ENCODE measurements around the gene PRAMEF27. TPM values are rescaled to one million over a fixed set of nuclear protein-coding genes. Genes with fewer than 3 reads are reported as not detected.
"Not testable (repeated sequence)": the region's sequence is repeated elsewhere in the genome, so short reads cannot be mapped to it uniquely, and the experiment has no call there.

PRAMEF27 gene
- total RNA-seq (not detected), polyA plus RNA-seq (ENCODE audit: insufficient read length in 6 of 6) (not detected)
- long read RNA-seq, donor 1: 0 reads
- long read RNA-seq, donor 2: 0 reads
- long read RNA-seq, donor 3: 0 reads
- long read RNA-seq, donor 4: 0 reads
- long read RNA-seq, donor 5: 0 reads
- long read RNA-seq, donor 6: 0 reads
- long read RNA-seq, donor 7: 0 reads
- long read RNA-seq, donor 8: 0 reads
- long read RNA-seq, donor 9: 0 reads
- long read RNA-seq, donor 10: 0 reads
- long read RNA-seq, donor 11: 0 reads
- long read RNA-seq, donor 12: 0 reads

GRCh38 chr1:13056475-13056874 lies at the start of gene PRAMEF27:
PRAMEF27 (minus strand) TSS chr1:13056575; CDS start chr1:13053659, 2,916 bp downstream.
- H3K4me1 ChIP-seq; intact Hi-C loops (cut with DNase I): not testable (repeated sequence)

GRCh38 chr1:13070474-13070873 lies 14.1 kb upstream of the PRAMEF27 start, which contains the start of gene PRAMEF25:
PRAMEF25 (plus strand) TSS chr1:13070774; CDS start chr1:13073694, 2,920 bp downstream.
- H3K27ac ChIP-seq; H3K4me3 ChIP-seq; ATAC-seq; H3K27me3 ChIP-seq; intact Hi-C loops (cut with DNase I); DNase-seq; H3K36me3 ChIP-seq; H3K4me1 ChIP-seq; H3K9me3 ChIP-seq: not testable (repeated sequence)

More at GRCh38 chr1:13056475-13056874, at the start of gene PRAMEF27:
- H3K27me3 ChIP-seq, ATAC-seq, H3K36me3 ChIP-seq, H3K27ac ChIP-seq, H3K4me3 ChIP-seq, DNase-seq, H3K9me3 ChIP-seq: not testable (repeated sequence)

- H3K4me3 ChIP-seq; H3K27me3 ChIP-seq; H3K36me3 ChIP-seq; H3K27ac ChIP-seq; H3K4me1 ChIP-seq; intact Hi-C loops (cut with DNase I); H3K9me3 ChIP-seq: not testable (repeated sequence)
- ATAC-seq (peak; percentile 50), DNase-seq (peak in 1 of 4 donors; percentile 2)
Measured at GRCh38 chr1:13019846-13020245, 36.5 kb downstream of the PRAMEF27 start.

GRCh38 chr1:13011932-13012331 lies 44.4 kb downstream of the PRAMEF27 start:
- H3K27ac ChIP-seq; intact Hi-C loops (cut with DNase I); H3K4me1 ChIP-seq; H3K9me3 ChIP-seq; ATAC-seq; H3K36me3 ChIP-seq; H3K4me3 ChIP-seq; H3K27me3 ChIP-seq; DNase-seq: not testable (repeated sequence)

GRCh38 chr1:13009348-13009747 lies 47.0 kb downstream of the PRAMEF27 start:
- intact Hi-C loops (cut with DNase I): not testable (repeated sequence)
- ATAC-seq: peak; percentile 76

GRCh38 chr1:13005732-13006131 lies 50.6 kb downstream of the PRAMEF27 start:
- H3K27me3 ChIP-seq; intact Hi-C loops (cut with DNase I); H3K36me3 ChIP-seq; DNase-seq; H3K9me3 ChIP-seq; H3K4me3 ChIP-seq; H3K4me1 ChIP-seq; H3K27ac ChIP-seq: not testable (repeated sequence)
- ATAC-seq: peak; percentile 64

More at GRCh38 chr1:13009348-13009747, 47.0 kb downstream of the PRAMEF27 start:
- not testable (repeated sequence) for H3K9me3 ChIP-seq, DNase-seq, H3K4me1 ChIP-seq, H3K27ac ChIP-seq, H3K4me3 ChIP-seq, H3K36me3 ChIP-seq, H3K27me3 ChIP-seq

Other genes with a start within 250 kb of the PRAMEF27 start
- not detected for gene PRAMEF11, start 225.2 kb downstream of the PRAMEF27 start, total RNA-seq
- gene PRAMEF11, start 225.2 kb downstream of the PRAMEF27 start, polyA plus RNA-seq (ENCODE audit: insufficient read length in 6 of 6): not detected
- not detected for gene HNRNPCL1, start 207.9 kb downstream of the PRAMEF27 start, total RNA-seq
- under 1 TPM in 5 of 6 donors, not detected in 1; 0.20 to 0.35 (median 0.31) TPM for gene HNRNPCL1, start 207.9 kb downstream of the PRAMEF27 start, polyA plus RNA-seq (ENCODE audit: insufficient read length in 6 of 6)
- gene PRAMEF2, start 199.5 kb downstream of the PRAMEF27 start, total RNA-seq: not detected
- gene PRAMEF2, start 199.5 kb downstream of the PRAMEF27 start, polyA plus RNA-seq (ENCODE audit: insufficient read length in 6 of 6): not detected
- not detected for gene PRAMEF4, start 170.4 kb downstream of the PRAMEF27 start, total RNA-seq
- gene PRAMEF4, start 170.4 kb downstream of the PRAMEF27 start, polyA plus RNA-seq (ENCODE audit: insufficient read length in 6 of 6): not detected
- gene PRAMEF10, start 158.3 kb downstream of the PRAMEF27 start, total RNA-seq: not detected
- gene PRAMEF10, start 158.3 kb downstream of the PRAMEF27 start, polyA plus RNA-seq (ENCODE audit: insufficient read length in 6 of 6): not detected
- gene PRAMEF7, start 140.0 kb downstream of the PRAMEF27 start, total RNA-seq: not detected
- gene PRAMEF7, start 140.0 kb downstream of the PRAMEF27 start, polyA plus RNA-seq (ENCODE audit: insufficient read length in 6 of 6): not detected
- not detected for gene PRAMEF6, start 109.0 kb downstream of the PRAMEF27 start, total RNA-seq
- gene PRAMEF6, start 109.0 kb downstream of the PRAMEF27 start, polyA plus RNA-seq (ENCODE audit: insufficient read length in 6 of 6): not detected
- not detected for gene HNRNPCL3, start 4.2 kb upstream of the PRAMEF27 start, total RNA-seq
- gene HNRNPCL3, start 4.2 kb upstream of the PRAMEF27 start, polyA plus RNA-seq (ENCODE audit: insufficient read length in 6 of 6): under 1 TPM in 1 of 6 donors, not detected in 5; 0.28 TPM
- gene PRAMEF25, start 14.2 kb upstream of the PRAMEF27 start, total RNA-seq: not detected
- not detected for gene PRAMEF25, start 14.2 kb upstream of the PRAMEF27 start, polyA plus RNA-seq (ENCODE audit: insufficient read length in 6 of 6)
- gene HNRNPCL2, start 60.3 kb upstream of the PRAMEF27 start, total RNA-seq: not detected
- gene HNRNPCL2, start 60.3 kb upstream of the PRAMEF27 start, polyA plus RNA-seq (ENCODE audit: insufficient read length in 6 of 6): under 1 TPM in 4 of 6 donors, not detected in 2; 0.13 to 0.49 (median 0.30) TPM
- not detected for gene PRAMEF26, start 99.4 kb upstream of the PRAMEF27 start, total RNA-seq
- gene PRAMEF26, start 99.4 kb upstream of the PRAMEF27 start, polyA plus RNA-seq (ENCODE audit: insufficient read length in 6 of 6): not detected
- not detected for gene HNRNPCL4, start 109.1 kb upstream of the PRAMEF27 start, total RNA-seq
- gene HNRNPCL4, start 109.1 kb upstream of the PRAMEF27 start, polyA plus RNA-seq (ENCODE audit: insufficient read length in 6 of 6): under 1 TPM in 4 of 6 donors, not detected in 2; 0.31 to 0.59 (median 0.38) TPM
- gene PRAMEF9, start 115.3 kb upstream of the PRAMEF27 start, total RNA-seq: not detected
- not detected for gene PRAMEF9, start 115.3 kb upstream of the PRAMEF27 start, polyA plus RNA-seq (ENCODE audit: insufficient read length in 6 of 6)
- not detected for gene PRAMEF13, start 144.8 kb upstream of the PRAMEF27 start, total RNA-seq
- gene PRAMEF13, start 144.8 kb upstream of the PRAMEF27 start, polyA plus RNA-seq (ENCODE audit: insufficient read length in 6 of 6): not detected
- not detected for gene PRAMEF18, start 169.6 kb upstream of the PRAMEF27 start, total RNA-seq
- not detected for gene PRAMEF18, start 169.6 kb upstream of the PRAMEF27 start, polyA plus RNA-seq (ENCODE audit: insufficient read length in 6 of 6)
- gene PRAMEF5, start 197.6 kb upstream of the PRAMEF27 start, total RNA-seq: not detected
- not detected for gene PRAMEF5, start 197.6 kb upstream of the PRAMEF27 start, polyA plus RNA-seq (ENCODE audit: insufficient read length in 6 of 6)
- not detected for gene PRAMEF8, start 228.6 kb upstream of the PRAMEF27 start, total RNA-seq
- gene PRAMEF8, start 228.6 kb upstream of the PRAMEF27 start, polyA plus RNA-seq (ENCODE audit: insufficient read length in 6 of 6): not detected
- not detected for gene PRAMEF33, start 247.0 kb upstream of the PRAMEF27 start, total RNA-seq
- gene PRAMEF33, start 247.0 kb upstream of the PRAMEF27 start, polyA plus RNA-seq (ENCODE audit: insufficient read length in 6 of 6): not detected